Heart right ventricle (tissue), 16 donors: ENCODE data around the gene NLRP2B. TPM values are rescaled to one million over a fixed set of nuclear protein-coding genes. Genes with fewer than 3 reads are reported as not detected.

ENCODE experiments used
- ATAC-seq, 8 donors: fragments of 200-7000 bp; cut with Tn5 transposase; one replicate each; pipeline ENCODE4 v1.9.1; 2020; ENCODE audit warnings: mild to moderate bottlenecking in 8 of 8, moderate library complexity in 8 of 8, moderate number of reproducible peaks in 1 of 8
- DNase-seq, 2 donors: peaks; one replicate each; pipeline ENCODE4 v3.0.0-alpha.2; 2020
- H3K27ac ChIP-seq, 10 donors: fragments of 200-600 bp; sonication (generic) in 2 of 10; one replicate each; pipeline versions ENCODE4 v1.5.0 to v1.8.0; 2020 to 2022; ENCODE audit warnings: mild to moderate bottlenecking in 3 of 10
- H3K27me3 ChIP-seq, 7 donors: fragments of 200-600 bp; one replicate each; pipeline ENCODE4 v1.8.0; 2021 to 2022; ENCODE audit warnings: mild to moderate bottlenecking in 2 of 7
- H3K36me3 ChIP-seq, 9 donors: fragments of 200-600 bp; sonication (generic) in 1 of 9; one replicate each; pipeline versions ENCODE4 v1.5.0 to v1.8.0; 2020 to 2022; ENCODE audit warnings: mild to moderate bottlenecking in 2 of 9
- H3K4me1 ChIP-seq, 9 donors: fragments of 200-600 bp; sonication (generic) in 1 of 9; one replicate each; pipeline versions ENCODE4 v1.5.0 to v1.8.0; 2020 to 2022; ENCODE audit warnings: mild to moderate bottlenecking in 4 of 9
- H3K4me3 ChIP-seq, 10 donors: fragments of 200-600 bp; sonication (generic) in 2 of 10; one replicate each; pipeline versions ENCODE4 v1.5.0 to v1.8.0; 2020 to 2022; ENCODE audit warnings: mild to moderate bottlenecking in 7 of 10, moderate library complexity in 2 of 10
- H3K9me3 ChIP-seq, 11 donors: fragments of 200-600 bp in 10 of 11; sonication (generic) in 2 of 11; one replicate each; pipeline versions ENCODE4 v1.5.0 to v1.8.0; 2013 to 2022; ENCODE audit warnings: mild to moderate bottlenecking in 2 of 11, control low read depth in 1 of 11, moderate library complexity in 1 of 11
- WGBS, 2 donors: extraction: QIAGEN DNeasy Blood & Tissue Kit; methylation state at CpG; one replicate each; pipeline ENCODE4 v1.1.7; 2013; ENCODE audit warnings: inconsistent platforms in 1 of 2; 5-methylcytosine and 5-hydroxymethylcytosine counted together
- intact Hi-C, 10 donors: fragments of 100-400 bp; cut with DNase I; formaldehyde crosslinking; loops; one replicate each; pipeline versions ENCODE4 v1.11.1 to v1.14.2; 2022
- polyA plus RNA-seq, 2 donors: library from polyadenylated mRNA; stranded (reverse); fragments of 200-250 nt; gene quantifications; one replicate each; pipeline ENCODE4 v1.2.3, GENCODE V29; 2013
- total RNA-seq, 10 donors: library from RNA; stranded (reverse); fragmentation: NEBNext Ultra II Directional in 3 of 10; extraction: Animal tissue kit (Norgen Biotek cat#: 25700) in 3 of 10; gene quantifications; one replicate each; pipeline versions ENCODE4 v1.2.1 to v1.2.4, GENCODE V29; 2021 to 2023
- TF ChIP-seq, protein P1 (sequence below), 9 donors: fragments of 200-600 bp; sonication (generic) in 2 of 9; IDR thresholded peaks; one replicate each; pipeline versions ENCODE4 v1.5.0 to v1.8.0; 2021 to 2022; ENCODE audit warnings: antibody characterized with exemption in 9 of 9, mild to moderate bottlenecking in 5 of 9, moderate library complexity in 1 of 9
- donor health status: Arrhythmogenic right ventricular cardiomyopathy.
- donor health status: ischemic (EF 13 %, LVEDD 7.1; RV severe dilation, severe dysfunction).
- donor health status: healthy with polysubstance abuse.
- donor health status: DM: no; HTN: yes; CAD: no.
- donor health status: DM: no; HTN: no; CAD: no.
- donor health status: ischemic (EF 25% LVEDD 6.9; RV normal size, moderate dysfunction).
- donor health status: ischemic (EF 25% LVEDD 5.7; RV mildly dilated, moderate dysfunction).
- donor health status: healthy.
- donor health status: DM: yes; HTN: yes; CAD: no.
- donor health status: Ischemic cardiomyopathy.
- donor health status: ischemic (EF 35%, LVEDD 5.7; RV mildly dilated, moderate dysfunction).
- donor health status: nonischemic (EF 11% LVEDD 7.7; RV severe dilation, severe dysfunction).
- donor health status: DM: yes; HTN: yes; CAD: no.
- donor health status: PGD.
- donor health status: ischemic (EF 29% LVEDD 5.4; RV normal size, mild dysfunction).
- donor health status: nonischemic (EF 23%, LVEDD 6.1; RV moderate dilation, normal function).

NLRP2B gene
- total and polyA plus RNA-seq, 12 donors: not detected

GRCh38 chrX:57667010-57667409 is 13.1 kb downstream of the NLRP2B start:
- no peak overlapping the region for H3K4me3 ChIP-seq

GRCh38 chrX:57655065-57655464 is 25.0 kb downstream of the NLRP2B start:
- Histone ChIP-seq H3K4me3 (no peak overlapping the region), H3K27me3 (no peaks in the 10 kb centered on the region)

More at GRCh38 chrX:57667010-57667409, 13.1 kb downstream of the NLRP2B start:
- WGBS, 2 donors: 36 to 59% methylated on average over 1 of the region's 1 CpG
- Histone ChIP-seq H3K27ac (no peak overlapping the region), H3K4me1 (no peaks in the 10 kb centered on the region), H3K9me3 (peaks cover 0 to 7% (median 0%) of the 10 kb centered on the region in 11 donors), H3K36me3 (no peaks in the 10 kb centered on the region), H3K27me3 (peaks cover 0 to 6% (median 0%) of the 10 kb centered on the region in 7 donors)
- no peak for ATAC-seq
- TF ChIP-seq, protein P1, sequence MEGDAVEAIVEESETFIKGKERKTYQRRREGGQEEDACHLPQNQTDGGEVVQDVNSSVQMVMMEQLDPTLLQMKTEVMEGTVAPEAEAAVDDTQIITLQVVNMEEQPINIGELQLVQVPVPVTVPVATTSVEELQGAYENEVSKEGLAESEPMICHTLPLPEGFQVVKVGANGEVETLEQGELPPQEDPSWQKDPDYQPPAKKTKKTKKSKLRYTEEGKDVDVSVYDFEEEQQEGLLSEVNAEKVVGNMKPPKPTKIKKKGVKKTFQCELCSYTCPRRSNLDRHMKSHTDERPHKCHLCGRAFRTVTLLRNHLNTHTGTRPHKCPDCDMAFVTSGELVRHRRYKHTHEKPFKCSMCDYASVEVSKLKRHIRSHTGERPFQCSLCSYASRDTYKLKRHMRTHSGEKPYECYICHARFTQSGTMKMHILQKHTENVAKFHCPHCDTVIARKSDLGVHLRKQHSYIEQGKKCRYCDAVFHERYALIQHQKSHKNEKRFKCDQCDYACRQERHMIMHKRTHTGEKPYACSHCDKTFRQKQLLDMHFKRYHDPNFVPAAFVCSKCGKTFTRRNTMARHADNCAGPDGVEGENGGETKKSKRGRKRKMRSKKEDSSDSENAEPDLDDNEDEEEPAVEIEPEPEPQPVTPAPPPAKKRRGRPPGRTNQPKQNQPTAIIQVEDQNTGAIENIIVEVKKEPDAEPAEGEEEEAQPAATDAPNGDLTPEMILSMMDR (IDR thresholded peaks at IDR 0.05): no peak
- intact Hi-C loops: no loop called here
- DNase-seq: no peak

GRCh38 chrX:57652705-57653104 is 27.4 kb downstream of the NLRP2B start:
- Histone ChIP-seq H3K36me3 (no peaks in the 10 kb centered on the region), H3K4me3 (no peak overlapping the region), H3K27me3 (no peaks in the 10 kb centered on the region), H3K9me3 (peaks cover 0 to 19% (median 0%) of the 10 kb centered on the region in 11 donors), H3K27ac (no peak overlapping the region), H3K4me1 (no peaks in the 10 kb centered on the region)
- DNase-seq (no peak), ATAC-seq (no peak)
- TF ChIP-seq, protein P1 (IDR thresholded peaks at IDR 0.05): no peak
- 55 to 64% methylated on average over 1 of the region's 1 CpG for WGBS, 2 donors
- intact Hi-C loops: no loop called here

More at GRCh38 chrX:57655065-57655464, 25.0 kb downstream of the NLRP2B start:
- TF ChIP-seq, protein P1 (IDR thresholded peaks at IDR 0.05): no peak
- no peak for ATAC-seq
- no peaks in the 10 kb centered on the region for H3K36me3 ChIP-seq
- H3K27ac ChIP-seq: no peak overlapping the region
- H3K9me3 ChIP-seq: peaks cover 0 to 19% (median 0%) of the 10 kb centered on the region in 11 donors
- WGBS, 2 donors: 76 to 90% methylated on average over 2 of the region's 2 CpGs
- no peak for DNase-seq
- intact Hi-C loops: no loop called here
- no peaks in the 10 kb centered on the region for H3K4me1 ChIP-seq

- no peaks in the 10 kb centered on the region for H3K4me1 ChIP-seq
- TF ChIP-seq, protein P1 (IDR thresholded peaks at IDR 0.05): no peak
- intact Hi-C loops: no loop called here
- peaks cover 0 to 19% (median 0%) of the 10 kb centered on the region in 11 donors for H3K9me3 ChIP-seq
- H3K27ac ChIP-seq: no peak overlapping the region
- DNase-seq: no peak
- no peaks in the 10 kb centered on the region for H3K27me3 ChIP-seq
- H3K4me3 ChIP-seq: no peak overlapping the region
- WGBS, 2 donors: 78 to 83% methylated on average over 4 of the region's 4 CpGs
- no peak for ATAC-seq
- H3K36me3 ChIP-seq: no peaks in the 10 kb centered on the region
These were observed 28.7 kb downstream of the NLRP2B start for GRCh38 chrX:57651169-57651919.
